Activated CD4-positive, alpha-beta T cell treated with anti-CD3 and anti-CD28 coated beads, Interleukin-2, amount 10 ng/mL, durations not matched to agents 7 days and 5 days (primary cell): ENCODE results near the gene NXPH4. TPM values are rescaled to one million over a fixed set of nuclear protein-coding genes. Genes with fewer than 3 reads are reported as not detected.

Experiments used
- CTCF ChIA-PET: fragments of 350-600 bp; sonication (Branson Sonifier 250); formaldehyde crosslinking; loops from one replicate; lab custom pipeline; 2021; ENCODE audit warnings: antibody characterized with exemption; lab: Charles Lee
- POLR2A ChIA-PET: fragments of 350-600 bp; sonication (Branson Sonifier 250); formaldehyde crosslinking; loops from one replicate; lab custom pipeline; 2021; ENCODE audit warnings: antibody characterized with exemption; lab: Charles Lee
- DNase-seq: peaks from one replicate; pipeline ENCODE4 v3.0.0-alpha.2; 2020
- H3K27ac Mint-ChIP-seq: one replicate; pipeline ENCODE4 v1.8.0; 2021; ENCODE audit warnings: mild to moderate bottlenecking, moderate library complexity, mixed read lengths
- H3K27me3 Mint-ChIP-seq: one replicate; pipeline ENCODE4 v1.8.0; 2021; ENCODE audit warnings: mixed read lengths
- H3K36me3 Mint-ChIP-seq: one replicate; pipeline ENCODE4 v1.8.0; 2021; ENCODE audit warnings: low read depth, mixed read lengths
- H3K4me1 Mint-ChIP-seq: one replicate; pipeline ENCODE4 v1.8.0; 2021; ENCODE audit warnings: mixed read lengths
- H3K4me3 Mint-ChIP-seq: one replicate; pipeline ENCODE4 v1.8.0; 2021; ENCODE audit warnings: mild to moderate bottlenecking, moderate library complexity, mixed read lengths
- H3K9me3 Mint-ChIP-seq: one replicate; pipeline ENCODE4 v1.8.0; 2021; ENCODE audit warnings: mixed read lengths
- total RNA-seq, 2 experiments: library from RNA; stranded (reverse); gene quantifications; one replicate each; pipeline ENCODE4 v1.2.3, GENCODE V29; 2021

NXPH4 gene
- total RNA-seq, 2 experiments from 2014 or later, result 0.29 to 0.32 TPM

- Mint-ChIP-seq H3K4me3 (peak overlapping the region; percentile 18), H3K4me1 (peaks cover 9% of the 10 kb centered on the region), H3K27ac (peak overlapping the region; percentile 5), H3K36me3 (peaks cover 2% of the 10 kb centered on the region), H3K27me3 (no peaks in the 10 kb centered on the region), H3K9me3 (no peaks in the 10 kb centered on the region)
- DNase-seq, result no peak
- ChIA-PET CTCF (interaction anchor here (0.6 to 18.3 kb wide), 6 partner anchors 10 to 1801 kb away, joined by 3 to 332 read pairs (median 4); partner anchors contain the start of genes GLI1 and SHMT2), POLR2A (no interaction called here)
These were observed 32.5 kb downstream of the NXPH4 start for GRCh38 chr12:57248934-57249742.

DNA sequence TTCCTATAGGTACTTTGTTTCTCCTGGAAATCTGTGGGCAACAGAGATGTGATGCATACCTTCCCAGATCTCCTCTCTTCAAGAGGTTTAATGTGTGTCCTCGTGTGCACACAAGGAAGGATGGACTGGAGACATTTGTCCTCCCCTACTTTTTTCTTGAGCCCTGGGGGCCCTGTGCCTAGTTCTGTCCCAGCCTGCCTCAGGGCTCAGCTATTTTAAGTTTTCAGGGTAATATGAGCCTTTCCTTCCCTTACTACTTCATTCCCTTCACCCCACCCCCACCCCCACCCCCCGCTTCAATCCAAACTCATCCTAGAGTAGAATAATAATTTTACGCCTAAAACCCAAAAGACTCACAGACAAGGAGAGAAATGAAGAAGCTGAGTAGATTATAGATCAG lies 33.9 kb downstream of the NXPH4 start:
- ChIA-PET POLR2A (no interaction called here), CTCF (interaction anchor here (0.5 to 18.3 kb wide), 7 partner anchors 8 to 593 kb away, joined by 3 to 332 read pairs (median 4); partner anchors contain the start of gene SHMT2)
- H3K27me3 Mint-ChIP-seq, result no peaks in the 10 kb centered on the region
- DNase-seq, result no peak
- H3K4me1 Mint-ChIP-seq, result peaks cover 8% of the 10 kb centered on the region
- peaks cover 4% of the 10 kb centered on the region for H3K36me3 Mint-ChIP-seq
- H3K4me3 Mint-ChIP-seq, result no peak overlapping the region
- no peaks in the 10 kb centered on the region for H3K9me3 Mint-ChIP-seq
- H3K27ac Mint-ChIP-seq, result no peak overlapping the region

- Mint-ChIP-seq H3K27me3 (no peaks in the 10 kb centered on the region), H3K4me3 (no peak within 1 kb of the TSS), H3K27ac (no peak within 1 kb of the TSS), H3K9me3 (no peaks in the 10 kb centered on the region), H3K36me3 (peaks cover 4% of the 10 kb centered on the region), H3K4me1 (peaks cover 8% of the 10 kb centered on the region)
- POLR2A ChIA-PET, result interaction anchor here (0.6 kb wide), 1 partner anchor 212 kb away, joined by 3 read pairs; no protein-coding TSS in a partner anchor
- CTCF ChIA-PET, result interaction anchor here (0.5 to 18.3 kb wide), 8 partner anchors 9 to 593 kb away, joined by 3 to 332 read pairs (median 4); partner anchors contain the start of gene SHMT2
- DNase-seq, result no peak
These were observed 34.4 kb downstream of the NXPH4 start, which contains the start of gene STAC3 for GRCh38 chr12:57250956-57251355. Gene STAC3 (minus strand): TSS chr12:57251187. CDS start chr12:57249636, 1,551 bp downstream.

DNA sequence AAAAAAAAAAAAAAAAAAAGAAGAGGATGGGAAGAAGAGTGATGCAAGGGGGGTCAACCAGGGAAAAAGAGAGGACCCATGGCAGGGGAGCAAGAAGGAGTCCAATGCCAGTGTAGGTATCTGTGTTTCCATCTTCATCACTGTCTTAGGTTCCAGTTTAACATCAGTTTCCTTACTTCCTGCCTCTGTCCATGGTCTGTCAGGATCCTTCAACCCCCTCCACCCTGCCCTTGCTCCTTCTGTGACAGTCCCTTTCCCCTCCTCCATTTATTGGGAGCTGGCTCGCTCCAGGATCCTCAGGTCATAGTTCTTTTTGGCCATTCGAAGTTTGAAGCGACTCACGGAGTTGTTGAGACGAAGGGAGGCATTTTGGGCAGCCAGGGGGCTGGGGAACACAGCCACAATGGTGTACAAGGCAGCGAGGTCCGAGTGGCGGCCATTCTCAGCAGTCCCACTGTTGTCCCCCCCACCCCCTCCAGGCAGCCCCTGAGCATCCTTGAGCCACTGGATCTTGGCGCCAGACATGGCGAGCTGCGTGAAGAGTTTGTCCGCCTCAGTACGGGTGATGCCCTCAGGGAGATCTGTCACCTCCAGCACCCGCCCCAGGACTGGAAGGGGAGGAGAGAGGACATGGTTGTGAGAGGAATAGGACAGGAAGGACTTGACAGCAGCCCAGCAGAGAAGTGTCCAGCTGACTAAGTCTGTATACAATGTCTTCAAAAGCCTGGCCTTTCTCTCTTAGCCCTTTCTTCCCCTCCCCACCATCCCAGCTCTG lies 38.1 kb downstream of the NXPH4 start:
- Mint-ChIP-seq H3K36me3 (peaks cover 7% of the 10 kb centered on the region), H3K27me3 (no peaks in the 10 kb centered on the region), H3K4me3 (no peak overlapping the region), H3K27ac (no peak overlapping the region), H3K4me1 (no peaks in the 10 kb centered on the region), H3K9me3 (no peaks in the 10 kb centered on the region)
- ChIA-PET POLR2A (no interaction called here), CTCF (no interaction called here)
- DNase-seq, result no peak

DNA sequence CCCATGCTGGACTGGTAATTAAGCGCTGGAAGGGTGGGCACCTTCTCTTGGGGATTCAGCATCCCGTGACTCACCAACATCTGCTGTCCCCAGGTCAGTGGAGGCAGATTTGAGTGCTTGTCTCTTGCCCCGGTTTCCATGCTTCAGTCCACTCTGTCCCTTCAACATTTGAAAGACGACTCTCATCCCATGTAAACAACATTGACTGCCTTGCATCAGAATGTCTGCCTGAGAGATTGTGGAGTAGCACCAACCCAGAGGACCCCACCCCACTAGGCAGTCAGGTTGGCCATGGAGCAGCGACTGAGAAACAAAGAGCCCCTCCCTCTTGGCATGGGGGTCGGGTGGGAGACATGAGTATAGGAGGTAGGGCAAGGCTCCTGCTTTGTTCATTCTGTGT lies 39.3 kb downstream of the NXPH4 start:
- Mint-ChIP-seq H3K9me3 (no peaks in the 10 kb centered on the region), H3K36me3 (peaks cover 15% of the 10 kb centered on the region), H3K27me3 (no peaks in the 10 kb centered on the region), H3K27ac (no peak overlapping the region), H3K4me3 (no peak overlapping the region), H3K4me1 (no peaks in the 10 kb centered on the region)
- CTCF ChIA-PET, result no interaction called here
- POLR2A ChIA-PET, result no interaction called here
- no peak for DNase-seq

GRCh38 chr12:57258977-57259970 lies 42.7 kb downstream of the NXPH4 start:
- Mint-ChIP-seq H3K27ac (no peak overlapping the region), H3K9me3 (no peaks in the 10 kb centered on the region), H3K4me1 (peaks cover 6% of the 10 kb centered on the region), H3K4me3 (no peak overlapping the region), H3K27me3 (no peaks in the 10 kb centered on the region), H3K36me3 (peaks cover 23% of the 10 kb centered on the region)
- ChIA-PET POLR2A (no interaction called here), CTCF (interaction anchor here (0.9 to 2.3 kb wide), 3 partner anchors 8 to 20 kb away, joined by 3 to 13 read pairs (median 5); partner anchors contain the start of gene STAC3)
- DNase-seq, result no peak

DNA sequence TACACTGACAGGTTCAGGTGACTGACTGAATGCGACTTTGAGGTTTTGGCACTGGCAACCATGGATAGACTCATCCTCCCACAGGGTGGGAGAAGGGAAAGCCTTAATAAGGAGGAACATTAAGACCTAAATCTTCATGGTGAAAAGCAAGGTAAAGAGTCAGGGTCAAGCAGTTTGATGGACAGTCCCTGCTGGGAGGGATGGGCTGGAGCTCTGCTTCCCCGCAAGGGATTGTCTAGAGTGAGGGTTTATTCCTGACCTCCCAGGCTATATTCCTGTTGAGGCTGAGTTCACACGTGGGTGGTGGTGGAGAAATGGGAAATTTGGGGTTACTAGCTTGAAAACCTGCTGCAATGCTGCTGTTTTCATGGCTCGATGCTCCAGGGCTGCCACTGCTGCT lies 43.8 kb downstream of the NXPH4 start:
- POLR2A ChIA-PET, result no interaction called here
- no peak for DNase-seq
- H3K27me3 Mint-ChIP-seq, result no peaks in the 10 kb centered on the region
- H3K4me3 Mint-ChIP-seq, result no peak overlapping the region
- H3K27ac Mint-ChIP-seq, result no peak overlapping the region
- H3K9me3 Mint-ChIP-seq, result no peaks in the 10 kb centered on the region
- CTCF ChIA-PET, result interaction anchor here (0.9 to 2.3 kb wide), 3 partner anchors 9 to 199 kb away, joined by 3 to 13 read pairs (median 6); partner anchors contain the start of gene STAC3
- H3K4me1 Mint-ChIP-seq, result peaks cover 6% of the 10 kb centered on the region
- H3K36me3 Mint-ChIP-seq, result peaks cover 25% of the 10 kb centered on the region

DNA sequence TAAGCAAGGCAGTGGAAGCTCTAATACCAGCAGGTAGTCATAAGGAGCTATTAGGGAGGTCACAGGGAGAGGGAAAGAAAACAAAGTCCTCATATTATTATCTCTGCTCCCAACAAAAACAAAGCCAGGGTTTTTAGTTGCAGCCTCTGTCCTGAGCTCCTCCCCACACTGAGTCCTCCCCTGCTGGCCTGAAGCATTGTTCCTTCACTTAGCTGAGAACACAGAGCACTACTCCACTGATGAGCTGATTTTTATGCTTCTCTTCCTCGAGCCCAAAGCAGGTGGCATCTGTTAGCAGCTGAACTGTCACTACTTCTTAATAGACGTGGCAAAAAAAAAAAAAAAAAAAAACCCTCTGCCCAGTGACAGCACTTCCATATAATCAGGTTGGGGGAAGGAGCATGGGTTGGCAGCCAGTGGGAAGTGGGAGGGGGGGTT lies 44.9 kb downstream of the NXPH4 start:
- Mint-ChIP-seq H3K9me3 (no peaks in the 10 kb centered on the region), H3K27me3 (no peaks in the 10 kb centered on the region), H3K36me3 (peaks cover 25% of the 10 kb centered on the region), H3K4me3 (no peak overlapping the region), H3K4me1 (peaks cover 6% of the 10 kb centered on the region), H3K27ac (no peak overlapping the region)
- CTCF ChIA-PET, result interaction anchor here (0.6 to 2.3 kb wide), 8 partner anchors 9 to 197 kb away, joined by 3 to 13 read pairs (median 4); partner anchors contain the start of genes INHBE and STAC3
- DNase-seq, result no peak
- POLR2A ChIA-PET, result no interaction called here

DNA sequence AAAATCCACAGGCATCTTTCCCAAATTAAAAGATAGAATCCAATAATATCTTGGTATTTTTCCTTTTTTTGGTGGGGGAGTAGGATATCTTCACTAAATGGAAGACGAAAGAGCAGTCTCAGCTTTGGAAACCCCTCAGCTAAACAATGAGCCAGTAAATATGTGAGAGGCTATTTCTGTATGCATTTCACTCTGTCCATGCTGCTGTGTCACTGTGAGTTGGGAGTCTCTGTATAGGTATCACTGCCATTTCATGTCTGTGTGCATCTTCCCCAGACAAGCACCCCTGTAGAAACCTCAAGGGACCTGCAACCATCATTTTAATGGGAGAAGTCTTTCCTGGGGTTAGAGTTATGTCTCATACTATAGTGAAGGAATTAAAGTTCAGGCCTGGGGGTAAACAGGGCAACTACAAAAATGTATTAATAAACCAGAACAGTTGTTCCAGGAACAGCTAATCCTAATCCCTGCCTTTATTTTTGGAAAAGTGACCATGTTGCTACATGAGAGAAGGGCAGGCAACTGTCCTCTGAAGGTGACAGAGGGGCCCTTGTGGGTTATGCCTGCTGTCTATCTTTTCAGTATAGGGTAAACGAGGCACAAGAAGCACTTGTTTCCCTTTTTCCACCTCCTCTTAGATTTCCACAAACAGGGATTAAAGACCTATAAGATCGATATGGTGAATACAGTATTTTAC lies 45.7 kb downstream of the NXPH4 start:
- Mint-ChIP-seq H3K4me3 (no peak overlapping the region), H3K9me3 (no peaks in the 10 kb centered on the region), H3K27me3 (no peaks in the 10 kb centered on the region), H3K4me1 (peaks cover 6% of the 10 kb centered on the region), H3K36me3 (peaks cover 29% of the 10 kb centered on the region), H3K27ac (no peak overlapping the region)
- ChIA-PET CTCF (interaction anchor here (0.6 to 2.4 kb wide), 7 partner anchors 19 to 197 kb away, joined by 3 to 13 read pairs (median 5); partner anchors contain the start of gene INHBE), POLR2A (interaction anchor here (0.8 kb wide), 1 partner anchor 487 kb away, joined by 6 read pairs; no protein-coding TSS in a partner anchor)
- no peak for DNase-seq

DNA sequence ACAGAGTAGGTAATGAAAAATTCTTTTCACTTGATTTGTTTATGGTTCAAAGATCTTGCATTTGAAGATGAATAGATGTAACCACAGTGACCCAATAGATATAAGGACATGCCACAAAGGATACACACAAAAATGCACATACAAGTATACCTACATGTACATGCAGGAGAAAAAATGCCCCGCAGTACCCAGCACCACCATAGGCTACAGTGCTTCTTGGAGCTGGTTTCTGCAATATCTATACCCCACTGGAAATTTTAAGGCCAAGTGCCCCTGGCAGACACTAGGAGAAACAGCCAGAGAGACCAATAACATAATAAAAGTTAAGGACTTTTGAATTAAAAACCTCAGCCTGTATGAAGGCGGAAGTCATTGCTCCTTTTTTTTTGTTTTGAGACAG lies 46.5 kb downstream of the NXPH4 start:
- Mint-ChIP-seq H3K4me3 (no peak overlapping the region), H3K9me3 (no peaks in the 10 kb centered on the region), H3K4me1 (peaks cover 6% of the 10 kb centered on the region), H3K36me3 (peaks cover 34% of the 10 kb centered on the region), H3K27ac (peak overlapping the region; percentile 66), H3K27me3 (no peaks in the 10 kb centered on the region)
- no peak for DNase-seq
- ChIA-PET POLR2A (interaction anchor here (0.8 kb wide), 1 partner anchor 486 kb away, joined by 6 read pairs; no protein-coding TSS in a partner anchor), CTCF (interaction anchor here (0.7 to 2.4 kb wide), 4 partner anchors 19 to 189 kb away, joined by 3 to 11 read pairs (median 4); no protein-coding TSS in a partner anchor)

DNA sequence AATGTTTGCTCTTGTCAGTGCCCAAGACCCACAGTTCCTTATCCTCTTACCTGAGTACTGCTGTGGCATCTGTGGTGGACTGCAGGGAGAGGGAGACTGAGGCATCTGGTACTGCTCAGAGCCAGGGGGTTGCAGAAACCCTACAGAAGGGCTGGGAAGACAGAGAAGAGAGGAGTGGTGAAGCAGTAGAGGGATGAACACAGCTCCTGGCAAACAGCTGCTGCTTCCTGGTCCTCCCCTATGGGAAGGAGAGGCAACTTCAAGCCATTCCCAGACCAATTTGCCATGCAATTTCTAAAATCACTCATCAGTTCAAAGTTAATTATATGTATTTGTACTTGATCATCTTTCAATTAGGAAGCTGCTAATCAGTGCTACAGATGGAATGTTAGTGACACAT lies 50.1 kb downstream of the NXPH4 start:
- no peak overlapping the region for H3K4me3 Mint-ChIP-seq
- POLR2A ChIA-PET, result no interaction called here
- H3K4me1 Mint-ChIP-seq, result peaks cover 6% of the 10 kb centered on the region
- peaks cover 45% of the 10 kb centered on the region for H3K36me3 Mint-ChIP-seq
- DNase-seq, result no peak
- H3K9me3 Mint-ChIP-seq, result no peaks in the 10 kb centered on the region
- H3K27me3 Mint-ChIP-seq, result no peaks in the 10 kb centered on the region
- CTCF ChIA-PET, result interaction anchor here (1.0 to 1.8 kb wide), 3 partner anchors 19 to 186 kb away, joined by 3 to 4 read pairs (median 3); no protein-coding TSS in a partner anchor
- H3K27ac Mint-ChIP-seq, result no peak overlapping the region
